HEK293 (cell line): ENCODE results near the gene MSI2.

Experiments used
- CTCF ChIA-PET: fragments of 350-600 bp; formaldehyde crosslinking; extraction: SDS; loops from one replicate; lab custom pipeline; 2021; ENCODE audit warnings: antibody characterized with exemption; lab: Yijun Ruan, JAX
- POLR2A ChIA-PET: fragments of 300-600 bp; formaldehyde crosslinking; extraction: SDS; loops from one replicate; lab custom pipeline; 2020; ENCODE audit warnings: antibody characterized with exemption, inconsistent platforms; lab: Yijun Ruan, JAX
- H3K27ac ChIP-seq: fragments of 200-500 bp; sonication (Bioruptor generic); 2 replicates; pipeline ENCODE4 v1.5.1; 2014; ENCODE audit warnings: low read depth, low read length, control low read depth, inconsistent platforms; ENCODE audit errors: extremely low read depth
- H3K36me3 ChIP-seq, 2 experiments: fragments of 200-500 bp in 1 of 2; sonication (Bioruptor generic) in 1 of 2; 1 replicate in 1 of 2; 2 replicates in 1 of 2; pipeline ENCODE4 v1.5.1; 2014 to 2017; ENCODE audit warnings: inconsistent platforms in 2 of 2, low read length in 2 of 2; ENCODE audit not compliant: control insufficient read depth in 2 of 2, insufficient read depth in 1 of 2
- H3K4me1 ChIP-seq: fragments of 200-500 bp; sonication (Bioruptor generic); 2 replicates; pipeline ENCODE4 v1.5.1; 2014; ENCODE audit warnings: mild to moderate bottlenecking, low read length, inconsistent platforms; ENCODE audit not compliant: control insufficient read depth, insufficient read depth
- H3K4me3 ChIP-seq: 2 replicates; pipeline ENCODE4 v1.5.1; 2011; ENCODE audit warnings: low read depth, mild to moderate bottlenecking, control low read depth, low read length, moderate library complexity
- H3K9me3 ChIP-seq: fragments of 200-500 bp; sonication (Bioruptor generic); 2 replicates; pipeline ENCODE4 v1.5.1; 2014; ENCODE audit warnings: low read depth, low read length, inconsistent platforms; ENCODE audit not compliant: control insufficient read depth, insufficient read depth
- IKZF3 ChIP-seq: fragments of 450-650 bp; IDR thresholded peaks from 2 replicates; pipeline ENCODE4 v1.5.0; 2018; ENCODE audit warnings: missing biosample characterization, mild to moderate bottlenecking, missing genetic modification characterization, moderate library complexity
- KLF1 ChIP-seq: fragments of 450-650 bp; formaldehyde crosslinking; IDR thresholded peaks from 2 replicates; pipeline ENCODE4 v1.5.1; 2016; ENCODE audit warnings: missing biosample characterization, missing genetic modification characterization
- KLF9 ChIP-seq: fragments of 450-650 bp; formaldehyde crosslinking; IDR thresholded peaks from 2 replicates; pipeline ENCODE4 v1.5.1; 2016; ENCODE audit warnings: missing biosample characterization, missing genetic modification characterization, low read depth
- SP3 ChIP-seq: fragments of 450-650 bp; formaldehyde crosslinking; IDR thresholded peaks from 2 replicates; pipeline ENCODE4 v1.5.1; 2016; ENCODE audit warnings: missing biosample characterization, missing genetic modification characterization
- ZBTB21 ChIP-seq: fragments of 450-650 bp; formaldehyde crosslinking; IDR thresholded peaks from 2 replicates; pipeline ENCODE4 v1.5.1; 2017; ENCODE audit warnings: missing biosample characterization, missing genetic modification characterization
- ZBTB7A ChIP-seq: fragments of 450-650 bp; formaldehyde crosslinking; IDR thresholded peaks from 2 replicates; pipeline ENCODE4 v1.5.1; 2016; ENCODE audit warnings: low read depth, missing biosample characterization, missing genetic modification characterization
- ZEB2 ChIP-seq: fragments of 450-650 bp; formaldehyde crosslinking; IDR thresholded peaks from 2 replicates; pipeline ENCODE4 v1.5.1; 2016; ENCODE audit warnings: missing biosample characterization, missing genetic modification characterization
- ZNF202 ChIP-seq: fragments of 450-650 bp; formaldehyde crosslinking; IDR thresholded peaks from 2 replicates; pipeline ENCODE4 v1.5.1; 2016; ENCODE audit warnings: missing biosample characterization, missing genetic modification characterization, borderline replicate concordance
- ZNF223 ChIP-seq: fragments of 450-650 bp; formaldehyde crosslinking; IDR thresholded peaks from 2 replicates; pipeline ENCODE4 v1.5.1; 2016; ENCODE audit warnings: missing biosample characterization, missing genetic modification characterization
- ZNF311 ChIP-seq: fragments of 450-650 bp; formaldehyde crosslinking; IDR thresholded peaks from 2 replicates; pipeline ENCODE4 v1.5.1; 2017; ENCODE audit warnings: missing biosample characterization, missing genetic modification characterization, borderline replicate concordance
- ZNF843 ChIP-seq: fragments of 450-650 bp; formaldehyde crosslinking; IDR thresholded peaks from 2 replicates; pipeline ENCODE4 v1.5.1; 2016; ENCODE audit warnings: missing biosample characterization, missing genetic modification characterization
- TF ChIP-seq, protein P1 (sequence below): fragments of 450-650 bp; IDR thresholded peaks from 2 replicates; pipeline ENCODE4 v1.5.1; 2018; ENCODE audit warnings: missing biosample characterization, missing genetic modification characterization
- TF ChIP-seq, protein P2 (sequence below): fragments of 450-650 bp; formaldehyde crosslinking; IDR thresholded peaks from 2 replicates; pipeline ENCODE4 v1.5.1; 2017; ENCODE audit warnings: missing biosample characterization, missing genetic modification characterization
- TF ChIP-seq, protein P3 (sequence below): fragments of 450-650 bp; formaldehyde crosslinking; IDR thresholded peaks from 2 replicates; pipeline ENCODE4 v1.5.1; 2017; ENCODE audit warnings: missing biosample characterization, mild to moderate bottlenecking, missing genetic modification characterization, moderate library complexity
- TF ChIP-seq, protein P4 (sequence below): fragments of 450-650 bp; formaldehyde crosslinking; IDR thresholded peaks from 2 replicates; pipeline ENCODE4 v1.5.1; 2016; ENCODE audit warnings: missing biosample characterization, missing genetic modification characterization
- TF ChIP-seq, protein P5 (sequence below): fragments of 450-650 bp; formaldehyde crosslinking; IDR thresholded peaks from 2 replicates; pipeline ENCODE4 v1.5.1; 2016; ENCODE audit warnings: missing biosample characterization, missing genetic modification characterization
- TF ChIP-seq, protein P6 (sequence below): fragments of 450-650 bp; formaldehyde crosslinking; IDR thresholded peaks from 2 replicates; pipeline ENCODE4 v1.5.1; 2016; ENCODE audit warnings: missing biosample characterization, missing genetic modification characterization, borderline replicate concordance
- TF ChIP-seq, protein P7 (sequence below): sonication (generic); formaldehyde crosslinking; IDR thresholded peaks from 2 replicates; pipeline ENCODE4 v1.8.1; 2022; ENCODE audit warnings: mild to moderate bottlenecking, moderate library complexity, missing genetic modification reagents

The MSI2 gene

DNA sequence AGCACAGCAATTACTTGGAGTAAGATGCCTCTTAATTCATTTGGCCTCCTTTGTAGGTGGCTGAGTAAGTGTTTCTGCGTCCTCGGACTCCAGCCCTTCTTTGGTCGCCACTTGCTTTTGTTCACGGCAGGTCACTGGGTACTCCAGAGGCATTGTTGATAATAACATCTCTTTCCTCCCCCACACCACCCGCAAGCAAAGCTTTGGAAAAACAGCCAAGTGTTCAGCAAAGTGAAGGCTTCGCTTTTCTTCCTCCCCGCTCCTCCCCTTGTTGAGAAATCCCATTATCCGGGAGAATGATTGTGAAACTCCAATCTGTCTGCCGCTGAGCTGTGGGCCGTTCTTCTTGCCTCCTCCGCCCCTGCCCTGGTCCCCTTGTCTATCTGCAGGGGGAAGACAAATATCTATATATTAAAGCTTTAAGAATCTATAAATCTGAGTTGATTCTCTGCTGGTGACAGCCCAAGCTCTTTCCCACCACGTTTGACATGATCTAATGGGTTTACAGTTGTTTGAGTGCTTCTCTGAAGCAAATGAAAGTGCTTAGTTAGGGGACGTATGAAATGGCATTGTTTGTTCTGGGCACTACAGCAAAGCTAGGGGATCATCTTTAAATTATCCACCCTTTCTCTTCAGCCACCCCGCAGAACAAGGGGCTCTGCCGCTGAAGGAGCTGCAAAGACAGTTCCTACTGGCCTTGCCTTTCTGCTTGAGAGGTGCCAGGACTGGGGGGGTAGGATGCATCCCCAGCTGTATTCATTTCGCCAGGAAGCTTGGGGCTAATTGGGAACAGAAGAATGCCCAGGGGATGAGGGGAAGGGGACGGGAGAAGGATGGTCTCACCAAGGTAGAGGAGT, 321.7 kb downstream of the MSI2 start (continued):
- TF ChIP-seq ZNF223 (peak; percentile 18; the same call in 1 of the 2 replicates), ZBTB7A (tag by site-specific recombination) (no peak)

DNA sequence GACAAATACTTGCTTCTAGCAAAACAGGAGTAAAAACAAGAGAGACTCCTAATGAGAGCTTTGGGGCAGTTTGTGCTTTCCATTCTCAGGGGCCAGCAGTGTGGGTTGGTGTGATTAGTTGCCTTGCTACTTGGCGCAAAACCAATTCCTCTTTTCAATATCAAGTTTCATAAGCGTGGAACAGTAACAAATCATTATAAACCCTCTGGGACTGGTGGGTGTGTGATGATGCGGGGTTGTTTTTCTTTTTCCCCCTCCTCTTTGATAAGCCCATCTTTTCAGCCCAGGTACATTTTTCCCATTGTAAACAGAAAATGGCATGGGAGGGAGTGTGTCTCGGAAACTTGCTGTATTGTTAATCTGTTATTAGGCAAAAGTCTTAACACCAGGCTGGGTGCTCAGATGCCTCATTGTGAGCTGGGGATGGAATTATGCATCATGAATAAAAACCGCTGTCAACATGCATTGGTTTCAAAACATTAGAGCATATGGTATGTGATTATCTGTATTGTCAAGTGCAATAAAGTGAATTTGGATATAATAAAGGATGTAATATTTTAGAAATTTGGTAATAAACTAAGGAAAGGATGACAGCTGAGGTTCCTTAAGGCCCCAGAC, 322.4 kb downstream of the MSI2 start:
- CTCF ChIA-PET = interaction anchor here (0.7 to 8.0 kb wide), 3 partner anchors 19 to 335 kb away, joined by 3 to 38 read pairs (median 14); no protein-coding TSS in a partner anchor
- POLR2A ChIA-PET = no interaction called here
- no peak overlapping the region for H3K4me3 ChIP-seq
- peaks cover 36% of the 10 kb centered on the region for H3K4me1 ChIP-seq
- H3K27ac ChIP-seq = peak overlapping the region; percentile 91
- H3K9me3 ChIP-seq = no peaks in the 10 kb centered on the region
- H3K36me3 ChIP-seq = no peaks in the 10 kb centered on the region
- TF ChIP-seq IKZF3 (no peak), KLF1 (tag by site-specific recombination) (0 out of 2 replicates have a peak, but pooled peaks have one; percentile 28), ZEB2 (peak; percentile 66), ZNF202 (tag by site-specific recombination) (no peak), ZNF843 (tag by site-specific recombination) (peak; percentile 69), KLF9 (tag by site-specific recombination) (peak; percentile 59; the same call in 1 of the 2 replicates), SP3 (no peak), ZBTB21 (tag by site-specific recombination) (0 out of 2 replicates have a peak, but pooled peaks have one; percentile 33), ZNF311 (no peak)
- TF ChIP-seq, protein P1, sequence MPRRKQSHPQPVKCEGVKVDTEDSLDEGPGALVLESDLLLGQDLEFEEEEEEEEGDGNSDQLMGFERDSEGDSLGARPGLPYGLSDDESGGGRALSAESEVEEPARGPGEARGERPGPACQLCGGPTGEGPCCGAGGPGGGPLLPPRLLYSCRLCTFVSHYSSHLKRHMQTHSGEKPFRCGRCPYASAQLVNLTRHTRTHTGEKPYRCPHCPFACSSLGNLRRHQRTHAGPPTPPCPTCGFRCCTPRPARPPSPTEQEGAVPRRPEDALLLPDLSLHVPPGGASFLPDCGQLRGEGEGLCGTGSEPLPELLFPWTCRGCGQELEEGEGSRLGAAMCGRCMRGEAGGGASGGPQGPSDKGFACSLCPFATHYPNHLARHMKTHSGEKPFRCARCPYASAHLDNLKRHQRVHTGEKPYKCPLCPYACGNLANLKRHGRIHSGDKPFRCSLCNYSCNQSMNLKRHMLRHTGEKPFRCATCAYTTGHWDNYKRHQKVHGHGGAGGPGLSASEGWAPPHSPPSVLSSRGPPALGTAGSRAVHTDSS (tag by site-specific recombination) = no peak
- TF ChIP-seq, protein P2, sequence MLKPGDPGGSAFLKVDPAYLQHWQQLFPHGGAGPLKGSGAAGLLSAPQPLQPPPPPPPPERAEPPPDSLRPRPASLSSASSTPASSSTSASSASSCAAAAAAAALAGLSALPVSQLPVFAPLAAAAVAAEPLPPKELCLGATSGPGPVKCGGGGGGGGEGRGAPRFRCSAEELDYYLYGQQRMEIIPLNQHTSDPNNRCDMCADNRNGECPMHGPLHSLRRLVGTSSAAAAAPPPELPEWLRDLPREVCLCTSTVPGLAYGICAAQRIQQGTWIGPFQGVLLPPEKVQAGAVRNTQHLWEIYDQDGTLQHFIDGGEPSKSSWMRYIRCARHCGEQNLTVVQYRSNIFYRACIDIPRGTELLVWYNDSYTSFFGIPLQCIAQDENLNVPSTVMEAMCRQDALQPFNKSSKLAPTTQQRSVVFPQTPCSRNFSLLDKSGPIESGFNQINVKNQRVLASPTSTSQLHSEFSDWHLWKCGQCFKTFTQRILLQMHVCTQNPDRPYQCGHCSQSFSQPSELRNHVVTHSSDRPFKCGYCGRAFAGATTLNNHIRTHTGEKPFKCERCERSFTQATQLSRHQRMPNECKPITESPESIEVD (tag by site-specific recombination) = peak; percentile 48; the same call in 1 of the 2 replicates
- TF ChIP-seq, protein P3, sequence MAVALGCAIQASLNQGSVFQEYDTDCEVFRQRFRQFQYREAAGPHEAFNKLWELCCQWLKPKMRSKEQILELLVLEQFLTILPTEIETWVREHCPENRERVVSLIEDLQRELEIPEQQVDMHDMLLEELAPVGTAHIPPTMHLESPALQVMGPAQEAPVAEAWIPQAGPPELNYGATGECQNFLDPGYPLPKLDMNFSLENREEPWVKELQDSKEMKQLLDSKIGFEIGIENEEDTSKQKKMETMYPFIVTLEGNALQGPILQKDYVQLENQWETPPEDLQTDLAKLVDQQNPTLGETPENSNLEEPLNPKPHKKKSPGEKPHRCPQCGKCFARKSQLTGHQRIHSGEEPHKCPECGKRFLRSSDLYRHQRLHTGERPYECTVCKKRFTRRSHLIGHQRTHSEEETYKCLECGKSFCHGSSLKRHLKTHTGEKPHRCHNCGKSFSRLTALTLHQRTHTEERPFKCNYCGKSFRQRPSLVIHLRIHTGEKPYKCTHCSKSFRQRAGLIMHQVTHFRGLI (tag by site-specific recombination) = peak; percentile 19; the same call in 1 of the 2 replicates
- TF ChIP-seq, protein P4, sequence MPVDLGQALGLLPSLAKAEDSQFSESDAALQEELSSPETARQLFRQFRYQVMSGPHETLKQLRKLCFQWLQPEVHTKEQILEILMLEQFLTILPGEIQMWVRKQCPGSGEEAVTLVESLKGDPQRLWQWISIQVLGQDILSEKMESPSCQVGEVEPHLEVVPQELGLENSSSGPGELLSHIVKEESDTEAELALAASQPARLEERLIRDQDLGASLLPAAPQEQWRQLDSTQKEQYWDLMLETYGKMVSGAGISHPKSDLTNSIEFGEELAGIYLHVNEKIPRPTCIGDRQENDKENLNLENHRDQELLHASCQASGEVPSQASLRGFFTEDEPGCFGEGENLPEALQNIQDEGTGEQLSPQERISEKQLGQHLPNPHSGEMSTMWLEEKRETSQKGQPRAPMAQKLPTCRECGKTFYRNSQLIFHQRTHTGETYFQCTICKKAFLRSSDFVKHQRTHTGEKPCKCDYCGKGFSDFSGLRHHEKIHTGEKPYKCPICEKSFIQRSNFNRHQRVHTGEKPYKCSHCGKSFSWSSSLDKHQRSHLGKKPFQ (tag by site-specific recombination) = peak; percentile 98
- TF ChIP-seq, protein P5, sequence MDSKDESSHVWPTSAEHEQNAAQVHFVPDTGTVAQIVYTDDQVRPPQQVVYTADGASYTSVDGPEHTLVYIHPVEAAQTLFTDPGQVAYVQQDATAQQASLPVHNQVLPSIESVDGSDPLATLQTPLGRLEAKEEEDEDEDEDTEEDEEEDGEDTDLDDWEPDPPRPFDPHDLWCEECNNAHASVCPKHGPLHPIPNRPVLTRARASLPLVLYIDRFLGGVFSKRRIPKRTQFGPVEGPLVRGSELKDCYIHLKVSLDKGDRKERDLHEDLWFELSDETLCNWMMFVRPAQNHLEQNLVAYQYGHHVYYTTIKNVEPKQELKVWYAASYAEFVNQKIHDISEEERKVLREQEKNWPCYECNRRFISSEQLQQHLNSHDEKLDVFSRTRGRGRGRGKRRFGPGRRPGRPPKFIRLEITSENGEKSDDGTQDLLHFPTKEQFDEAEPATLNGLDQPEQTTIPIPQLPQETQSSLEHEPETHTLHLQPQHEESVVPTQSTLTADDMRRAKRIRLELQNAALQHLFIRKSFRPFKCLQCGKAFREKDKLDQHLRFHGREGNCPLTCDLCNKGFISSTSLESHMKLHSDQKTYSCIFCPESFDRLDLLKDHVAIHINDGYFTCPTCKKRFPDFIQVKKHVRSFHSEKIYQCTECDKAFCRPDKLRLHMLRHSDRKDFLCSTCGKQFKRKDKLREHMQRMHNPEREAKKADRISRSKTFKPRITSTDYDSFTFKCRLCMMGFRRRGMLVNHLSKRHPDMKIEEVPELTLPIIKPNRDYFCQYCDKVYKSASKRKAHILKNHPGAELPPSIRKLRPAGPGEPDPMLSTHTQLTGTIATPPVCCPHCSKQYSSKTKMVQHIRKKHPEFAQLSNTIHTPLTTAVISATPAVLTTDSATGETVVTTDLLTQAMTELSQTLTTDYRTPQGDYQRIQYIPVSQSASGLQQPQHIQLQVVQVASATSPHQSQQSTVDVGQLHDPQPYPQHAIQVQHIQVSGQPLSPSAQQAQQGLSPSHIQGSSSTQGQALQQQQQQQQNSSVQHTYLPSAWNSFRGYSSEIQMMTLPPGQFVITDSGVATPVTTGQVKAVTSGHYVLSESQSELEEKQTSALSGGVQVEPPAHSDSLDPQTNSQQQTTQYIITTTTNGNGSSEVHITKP (tag by site-specific recombination) = peak; percentile 84
- TF ChIP-seq, protein P6, sequence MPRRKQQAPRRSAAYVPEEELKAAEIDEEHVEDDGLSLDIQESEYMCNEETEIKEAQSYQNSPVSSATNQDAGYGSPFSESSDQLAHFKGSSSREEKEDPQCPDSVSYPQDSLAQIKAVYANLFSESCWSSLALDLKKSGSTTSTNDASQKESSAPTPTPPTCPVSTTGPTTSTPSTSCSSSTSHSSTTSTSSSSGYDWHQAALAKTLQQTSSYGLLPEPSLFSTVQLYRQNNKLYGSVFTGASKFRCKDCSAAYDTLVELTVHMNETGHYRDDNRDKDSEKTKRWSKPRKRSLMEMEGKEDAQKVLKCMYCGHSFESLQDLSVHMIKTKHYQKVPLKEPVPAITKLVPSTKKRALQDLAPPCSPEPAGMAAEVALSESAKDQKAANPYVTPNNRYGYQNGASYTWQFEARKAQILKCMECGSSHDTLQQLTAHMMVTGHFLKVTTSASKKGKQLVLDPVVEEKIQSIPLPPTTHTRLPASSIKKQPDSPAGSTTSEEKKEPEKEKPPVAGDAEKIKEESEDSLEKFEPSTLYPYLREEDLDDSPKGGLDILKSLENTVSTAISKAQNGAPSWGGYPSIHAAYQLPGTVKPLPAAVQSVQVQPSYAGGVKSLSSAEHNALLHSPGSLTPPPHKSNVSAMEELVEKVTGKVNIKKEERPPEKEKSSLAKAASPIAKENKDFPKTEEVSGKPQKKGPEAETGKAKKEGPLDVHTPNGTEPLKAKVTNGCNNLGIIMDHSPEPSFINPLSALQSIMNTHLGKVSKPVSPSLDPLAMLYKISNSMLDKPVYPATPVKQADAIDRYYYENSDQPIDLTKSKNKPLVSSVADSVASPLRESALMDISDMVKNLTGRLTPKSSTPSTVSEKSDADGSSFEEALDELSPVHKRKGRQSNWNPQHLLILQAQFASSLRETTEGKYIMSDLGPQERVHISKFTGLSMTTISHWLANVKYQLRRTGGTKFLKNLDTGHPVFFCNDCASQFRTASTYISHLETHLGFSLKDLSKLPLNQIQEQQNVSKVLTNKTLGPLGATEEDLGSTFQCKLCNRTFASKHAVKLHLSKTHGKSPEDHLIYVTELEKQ = peak; percentile 72
- TF ChIP-seq, protein P7, sequence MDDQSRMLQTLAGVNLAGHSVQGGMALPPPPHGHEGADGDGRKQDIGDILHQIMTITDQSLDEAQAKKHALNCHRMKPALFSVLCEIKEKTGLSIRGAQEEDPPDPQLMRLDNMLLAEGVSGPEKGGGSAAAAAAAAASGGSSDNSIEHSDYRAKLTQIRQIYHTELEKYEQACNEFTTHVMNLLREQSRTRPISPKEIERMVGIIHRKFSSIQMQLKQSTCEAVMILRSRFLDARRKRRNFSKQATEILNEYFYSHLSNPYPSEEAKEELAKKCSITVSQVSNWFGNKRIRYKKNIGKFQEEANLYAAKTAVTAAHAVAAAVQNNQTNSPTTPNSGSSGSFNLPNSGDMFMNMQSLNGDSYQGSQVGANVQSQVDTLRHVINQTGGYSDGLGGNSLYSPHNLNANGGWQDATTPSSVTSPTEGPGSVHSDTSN = no peak
